ENCODE measurements around the gene SLC12A7.

Gene SLC12A7

GRCh38 chr5:1014781-1015221 lies 97.1 kb downstream of the SLC12A7 start:
- ATAC-seq (replicated peaks; ENCODE audit: extremely low read depth, poor library complexity, severe bottlenecking), result no peak
- H3K27ac Mint-ChIP-seq (ENCODE audit: low read depth), result no peak overlapping the region
- H3K27me3 Mint-ChIP-seq, result peaks cover 22% of the 10 kb centered on the region

GRCh38 chr5:1014346-1014745 lies 97.5 kb downstream of the SLC12A7 start:
- no peak overlapping the region for H3K4me3 Mint-ChIP-seq
- no peaks in the 10 kb centered on the region for H3K36me3 Mint-ChIP-seq (ENCODE audit: insufficient read depth)
- H3K4me1 Mint-ChIP-seq, result no peaks in the 10 kb centered on the region
- H3K27ac Mint-ChIP-seq (ENCODE audit: low read depth), result no peak overlapping the region
- ATAC-seq (replicated peaks; ENCODE audit: extremely low read depth, poor library complexity, severe bottlenecking), result no peak
- peaks cover 26% of the 10 kb centered on the region for H3K27me3 Mint-ChIP-seq
- H3K9me3 Mint-ChIP-seq, result no peaks in the 10 kb centered on the region
- DNase-seq (ENCODE audit: low spot score in 2 of 2), result no peak

More at GRCh38 chr5:1014781-1015221, 97.1 kb downstream of the SLC12A7 start:
- H3K9me3 Mint-ChIP-seq, result no peaks in the 10 kb centered on the region
- H3K36me3 Mint-ChIP-seq (ENCODE audit: insufficient read depth), result no peaks in the 10 kb centered on the region
- H3K4me1 Mint-ChIP-seq, result no peaks in the 10 kb centered on the region
- H3K4me3 Mint-ChIP-seq, result no peak overlapping the region
- no peak for DNase-seq (ENCODE audit: low spot score in 2 of 2)

DNA sequence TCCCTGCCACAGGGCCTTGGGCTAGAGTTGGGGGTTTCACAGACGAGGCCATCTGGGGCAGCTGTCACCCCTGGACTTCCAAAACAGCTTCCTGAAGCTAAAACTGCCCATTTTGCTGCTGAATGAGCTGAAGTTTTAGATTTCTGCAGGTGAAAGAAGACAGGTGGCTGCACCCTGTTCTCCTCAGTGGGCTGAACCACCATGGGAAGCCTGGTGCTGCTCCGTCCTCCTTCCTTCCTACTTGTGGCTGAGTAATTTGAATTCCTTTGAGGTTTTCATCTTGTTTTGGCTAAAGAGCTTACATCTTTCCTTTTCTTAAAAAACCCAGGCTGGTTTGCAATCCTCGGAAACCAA lies 97.9 kb downstream of the SLC12A7 start:
- H3K9me3 Mint-ChIP-seq, result no peaks in the 10 kb centered on the region
- H3K27ac Mint-ChIP-seq (ENCODE audit: low read depth), result no peak overlapping the region
- no peak for DNase-seq (ENCODE audit: low spot score in 2 of 2)
- H3K36me3 Mint-ChIP-seq (ENCODE audit: insufficient read depth), result no peaks in the 10 kb centered on the region
- no peak for ATAC-seq (replicated peaks; ENCODE audit: extremely low read depth, poor library complexity, severe bottlenecking)
- H3K4me1 Mint-ChIP-seq, result no peaks in the 10 kb centered on the region
- no peak overlapping the region for H3K4me3 Mint-ChIP-seq
- H3K27me3 Mint-ChIP-seq, result peaks cover 26% of the 10 kb centered on the region

GRCh38 chr5:1013238-1013947 lies 98.5 kb downstream of the SLC12A7 start:
- Mint-ChIP-seq H3K27ac (ENCODE audit: low read depth) (no peak overlapping the region), H3K4me1 (no peaks in the 10 kb centered on the region), H3K27me3 (peaks cover 26% of the 10 kb centered on the region), H3K4me3 (no peak overlapping the region), H3K36me3 (ENCODE audit: insufficient read depth) (no peaks in the 10 kb centered on the region), H3K9me3 (no peaks in the 10 kb centered on the region)
- ATAC-seq (replicated peaks; ENCODE audit: extremely low read depth, poor library complexity, severe bottlenecking) (no peak), DNase-seq (ENCODE audit: low spot score in 2 of 2) (no peak)

DNA sequence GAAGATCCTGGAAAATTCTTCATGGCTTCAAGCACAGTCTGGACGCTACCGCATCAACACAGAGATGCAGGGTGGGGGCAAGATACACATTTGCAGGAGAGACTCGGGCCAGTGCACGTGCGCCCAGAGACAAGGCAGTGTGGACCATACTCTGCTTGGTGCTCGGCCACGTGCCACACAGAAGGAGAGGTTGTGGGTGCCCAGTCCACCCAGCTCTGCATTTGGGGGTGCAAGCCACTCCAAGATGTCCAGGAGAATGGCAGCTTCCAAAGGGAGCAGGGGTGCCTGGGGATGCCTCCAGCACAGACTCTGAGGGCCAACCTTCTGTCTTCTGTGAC lies 99.0 kb downstream of the SLC12A7 start:
- Mint-ChIP-seq H3K27me3 (peaks cover 31% of the 10 kb centered on the region), H3K9me3 (no peaks in the 10 kb centered on the region), H3K4me1 (peaks cover 3% of the 10 kb centered on the region), H3K4me3 (no peak overlapping the region), H3K27ac (ENCODE audit: low read depth) (no peak overlapping the region), H3K36me3 (ENCODE audit: insufficient read depth) (peaks cover 1% of the 10 kb centered on the region)
- ATAC-seq (replicated peaks; ENCODE audit: extremely low read depth, poor library complexity, severe bottlenecking) (no peak), DNase-seq (ENCODE audit: low spot score in 2 of 2) (no peak)

GRCh38 chr5:1012313-1012841 lies 99.5 kb downstream of the SLC12A7 start:
- DNase-seq (ENCODE audit: low spot score in 2 of 2), result no peak
- Mint-ChIP-seq H3K36me3 (ENCODE audit: insufficient read depth) (peaks cover 2% of the 10 kb centered on the region), H3K4me3 (no peak overlapping the region), H3K4me1 (peaks cover 7% of the 10 kb centered on the region), H3K27ac (ENCODE audit: low read depth) (no peak overlapping the region), H3K9me3 (no peaks in the 10 kb centered on the region), H3K27me3 (peaks cover 36% of the 10 kb centered on the region)
- ATAC-seq (replicated peaks; ENCODE audit: extremely low read depth, poor library complexity, severe bottlenecking), result no peak

DNA sequence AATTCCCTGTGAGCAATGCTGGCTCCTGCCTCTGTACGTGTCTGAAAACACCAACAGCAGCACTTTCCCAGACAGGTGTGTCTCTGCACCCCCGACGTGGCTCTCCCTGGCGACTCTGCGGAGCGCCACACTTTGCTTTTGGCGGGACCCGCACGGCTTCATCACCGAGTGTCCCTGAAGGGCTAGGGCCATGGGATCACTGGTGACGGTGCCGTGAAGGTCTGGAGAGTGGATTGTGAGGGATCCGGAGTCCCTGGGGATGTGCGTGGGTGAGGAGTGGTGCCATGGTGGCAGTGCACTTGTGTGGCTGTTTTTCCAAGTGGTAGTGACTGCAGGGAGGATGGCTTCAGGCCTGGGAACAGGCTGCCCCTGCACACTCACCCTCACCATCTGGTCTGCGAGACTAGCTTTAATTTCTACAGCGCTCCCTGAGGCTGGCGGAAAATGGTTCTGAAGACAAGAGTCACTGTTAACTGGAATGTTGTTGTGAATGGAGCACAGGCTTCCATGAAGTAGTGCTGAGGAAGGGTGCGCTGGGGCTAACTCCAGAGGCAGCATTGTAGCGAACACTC lies 100.0 kb downstream of the SLC12A7 start:
- Mint-ChIP-seq H3K9me3 (no peaks in the 10 kb centered on the region), H3K36me3 (ENCODE audit: insufficient read depth) (peaks cover 2% of the 10 kb centered on the region), H3K27me3 (peaks cover 42% of the 10 kb centered on the region), H3K4me3 (no peak overlapping the region), H3K4me1 (peaks cover 7% of the 10 kb centered on the region), H3K27ac (ENCODE audit: low read depth) (no peak overlapping the region)
- ATAC-seq (replicated peaks; ENCODE audit: extremely low read depth, poor library complexity, severe bottlenecking) (no peak), DNase-seq (ENCODE audit: low spot score in 2 of 2) (no peak)

DNA sequence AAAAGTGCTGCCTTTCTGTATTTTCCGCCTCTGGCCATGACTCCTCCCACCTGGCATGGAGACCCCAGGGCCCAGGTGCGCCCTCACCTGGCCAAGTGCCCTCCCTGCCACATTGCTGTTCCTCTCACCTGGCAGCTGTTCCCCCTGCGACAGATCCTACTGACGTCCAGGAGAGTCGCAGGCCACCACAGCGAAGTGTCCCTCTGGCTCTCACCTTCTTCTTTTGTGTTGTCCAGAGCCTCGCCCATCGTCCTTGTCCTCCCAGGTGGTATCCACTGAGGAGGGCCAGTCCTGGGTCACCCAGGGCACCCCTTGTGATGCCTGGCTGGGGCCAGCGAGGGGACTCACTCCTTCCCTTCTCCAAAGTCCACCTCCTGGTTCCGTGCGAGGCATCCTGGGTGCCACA lies 100.6 kb downstream of the SLC12A7 start:
- Mint-ChIP-seq H3K27ac (ENCODE audit: low read depth) (no peak overlapping the region), H3K4me1 (peaks cover 7% of the 10 kb centered on the region), H3K9me3 (no peaks in the 10 kb centered on the region), H3K4me3 (no peak overlapping the region), H3K36me3 (ENCODE audit: insufficient read depth) (peaks cover 2% of the 10 kb centered on the region), H3K27me3 (peaks cover 48% of the 10 kb centered on the region)
- ATAC-seq (replicated peaks; ENCODE audit: extremely low read depth, poor library complexity, severe bottlenecking), result no peak
- DNase-seq (ENCODE audit: low spot score in 2 of 2), result no peak

DNA sequence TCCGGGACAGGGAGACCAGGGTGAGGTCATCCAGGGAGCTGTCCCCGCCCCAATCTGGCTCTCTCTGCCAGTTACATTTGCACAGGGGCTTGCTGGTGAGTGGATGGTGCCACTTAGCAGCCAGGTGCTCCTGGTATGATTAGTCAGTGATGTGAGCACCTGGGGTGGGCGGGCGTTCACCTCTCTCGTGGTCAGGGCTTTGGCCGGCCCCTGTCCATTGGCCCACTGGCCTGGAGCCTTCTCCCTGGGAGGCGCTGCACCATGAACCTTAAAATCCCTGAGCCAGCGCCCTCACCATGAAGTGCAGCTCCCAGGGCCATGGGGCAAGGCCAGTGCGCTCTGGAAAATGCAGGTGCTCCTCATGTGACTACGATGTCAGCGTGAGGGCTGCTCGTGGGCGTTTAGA lies 101.2 kb downstream of the SLC12A7 start:
- no peaks in the 10 kb centered on the region for H3K9me3 Mint-ChIP-seq
- H3K27me3 Mint-ChIP-seq, result peaks cover 53% of the 10 kb centered on the region
- H3K36me3 Mint-ChIP-seq (ENCODE audit: insufficient read depth), result peaks cover 2% of the 10 kb centered on the region
- ATAC-seq (replicated peaks; ENCODE audit: extremely low read depth, poor library complexity, severe bottlenecking), result no peak
- H3K27ac Mint-ChIP-seq (ENCODE audit: low read depth), result no peak overlapping the region
- H3K4me3 Mint-ChIP-seq, result no peak overlapping the region
- no peak for DNase-seq (ENCODE audit: low spot score in 2 of 2)
- peaks cover 7% of the 10 kb centered on the region for H3K4me1 Mint-ChIP-seq

DNA sequence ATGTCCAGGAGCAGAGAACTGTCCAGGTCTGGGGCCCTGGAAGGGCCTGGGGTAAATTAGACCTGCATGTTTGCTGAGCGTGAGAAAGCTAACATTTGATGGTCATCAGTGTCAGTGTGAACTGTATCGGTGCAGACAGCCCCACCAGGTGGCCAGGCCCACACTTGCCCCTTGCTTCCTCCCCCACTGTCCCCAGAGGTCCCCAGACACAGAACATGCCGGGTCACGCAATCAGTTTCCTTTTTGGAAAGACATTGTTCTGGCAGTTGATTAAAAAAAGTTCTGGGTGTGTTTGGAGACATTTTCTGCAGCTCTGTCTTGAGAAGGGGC lies 101.7 kb downstream of the SLC12A7 start:
- H3K27me3 Mint-ChIP-seq, result peaks cover 57% of the 10 kb centered on the region
- H3K9me3 Mint-ChIP-seq, result no peaks in the 10 kb centered on the region
- no peak overlapping the region for H3K27ac Mint-ChIP-seq (ENCODE audit: low read depth)
- DNase-seq (ENCODE audit: low spot score in 2 of 2) (no peak), ATAC-seq (replicated peaks; ENCODE audit: extremely low read depth, poor library complexity, severe bottlenecking) (no peak)
- peaks cover 7% of the 10 kb centered on the region for H3K4me1 Mint-ChIP-seq
- H3K4me3 Mint-ChIP-seq, result no peak overlapping the region
- H3K36me3 Mint-ChIP-seq (ENCODE audit: insufficient read depth), result peaks cover 2% of the 10 kb centered on the region

DNA sequence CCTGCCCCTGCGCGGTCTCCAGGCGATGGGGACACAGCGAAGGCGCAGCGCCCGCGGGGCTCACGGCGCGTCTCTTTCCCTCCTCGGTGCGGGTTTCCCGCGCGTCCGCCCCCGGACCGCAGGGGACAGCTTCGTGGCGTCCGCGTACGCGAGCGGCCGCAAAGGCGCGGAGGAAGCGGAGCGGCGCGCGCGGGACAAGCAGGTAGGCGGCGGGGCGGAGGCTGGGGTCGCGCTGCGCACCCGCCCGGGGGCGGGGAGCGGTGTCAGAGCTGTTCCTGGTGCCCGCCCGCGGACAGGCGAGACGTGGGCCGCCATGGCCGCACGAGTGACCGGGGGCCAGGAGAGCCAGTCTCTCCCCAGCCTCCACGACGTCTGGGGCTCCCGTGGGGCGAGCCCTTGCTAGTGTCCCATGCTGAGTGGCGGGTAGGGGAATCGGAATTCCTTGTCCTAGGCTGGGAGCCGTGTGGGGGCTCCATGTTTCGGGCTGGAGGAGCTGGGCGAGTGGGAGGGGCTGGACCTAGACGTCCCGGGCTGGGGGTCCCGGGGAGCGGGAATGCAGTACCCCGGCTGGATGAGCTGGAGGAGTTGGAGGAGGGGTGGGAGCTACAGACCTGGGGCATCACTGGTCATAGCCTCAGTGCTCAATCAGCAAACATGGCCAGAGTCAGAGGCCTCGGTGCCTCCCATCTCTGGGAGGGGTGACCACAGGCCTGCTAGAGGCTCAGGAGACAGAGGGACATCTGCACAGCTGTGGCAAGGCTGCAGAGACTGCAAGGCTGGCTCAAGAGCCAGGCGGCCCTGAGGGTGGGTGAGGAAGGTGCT lies 102.3 kb downstream of the SLC12A7 start:
- ATAC-seq (replicated peaks; ENCODE audit: extremely low read depth, poor library complexity, severe bottlenecking), result no peak
- peaks cover 3% of the 10 kb centered on the region for H3K36me3 Mint-ChIP-seq (ENCODE audit: insufficient read depth)

GRCh38 chr5:1008451-1009358 lies 103.2 kb downstream of the SLC12A7 start, which contains the start of gene NKD2:
Gene NKD2, plus strand, starts transcription at chr5:1008802. Its CDS starts 256 bp downstream, at chr5:1009058.
- Mint-ChIP-seq H3K9me3 (no peaks in the 10 kb centered on the region), H3K4me1 (peaks cover 11% of the 10 kb centered on the region), H3K27ac (ENCODE audit: low read depth) (peak within 1 kb of the TSS; percentile 24), H3K4me3 (peak within 1 kb of the TSS; percentile 66), H3K36me3 (ENCODE audit: insufficient read depth) (peaks cover 3% of the 10 kb centered on the region), H3K27me3 (peaks cover 57% of the 10 kb centered on the region)
- ATAC-seq (replicated peaks; ENCODE audit: extremely low read depth, poor library complexity, severe bottlenecking) (peak; percentile 31), DNase-seq (ENCODE audit: low spot score in 2 of 2) (no peak)

More for the DNA sequence above, 102.3 kb downstream of the SLC12A7 start:
- DNase-seq (ENCODE audit: low spot score in 2 of 2), result no peak
- Mint-ChIP-seq H3K4me1 (peaks cover 7% of the 10 kb centered on the region), H3K4me3 (no peak overlapping the region), H3K27me3 (peaks cover 57% of the 10 kb centered on the region), H3K27ac (ENCODE audit: low read depth) (no peak overlapping the region), H3K9me3 (no peaks in the 10 kb centered on the region)
